GM23338 (cell line): ENCODE measurements around the gene LRRFIP1. TPM values are rescaled to one million over a fixed set of nuclear protein-coding genes. Genes with fewer than 3 reads are reported as not detected.
A peak's percentile ranks its signal among the peaks of the same experiment; 100 is the strongest.

Source experiments
- ATAC-seq: fragments of 200-7000 bp; cut with Tn5 transposase; 3 replicates; pipeline ENCODE4 v1.9.1; 2020
- DNase-seq: peaks from one replicate; pipeline ENCODE4 v3.0.0-alpha.2; 2015; ENCODE audit warnings: low spot score
- H2AFZ ChIP-seq: fragments of 200-600 bp; sonication (generic); 2 replicates; pipeline ENCODE4 v1.8.0; 2016; ENCODE audit warnings: antibody characterized with exemption, mild to moderate bottlenecking, moderate library complexity
- H3F3A ChIP-seq: fragments of 200-600 bp; sonication (generic); replicated peaks from 2 replicates; pipeline ENCODE4 v1.8.0; 2017; ENCODE audit warnings: antibody characterized with exemption, mixed run types, low read depth
- H3K27ac ChIP-seq: fragments of 200-600 bp; sonication (generic); 2 replicates; pipeline ENCODE4 v1.6.1; 2016; ENCODE audit warnings: low read depth
- H3K27me3 ChIP-seq: fragments of 200-600 bp; sonication (generic); 2 replicates; pipeline ENCODE4 v1.8.0; 2016; ENCODE audit warnings: mild to moderate bottlenecking, mixed run types, moderate library complexity; ENCODE audit not compliant: insufficient read depth
- H3K36me3 ChIP-seq: fragments of 200-600 bp; sonication (generic); 2 replicates; pipeline ENCODE4 v1.8.0; 2016; ENCODE audit warnings: mild to moderate bottlenecking; ENCODE audit not compliant: insufficient read depth
- H3K4me1 ChIP-seq: fragments of 200-600 bp; sonication (generic); 2 replicates; pipeline ENCODE4 v1.8.0; 2016; ENCODE audit warnings: mild to moderate bottlenecking, moderate library complexity; ENCODE audit not compliant: insufficient read depth
- H3K4me2 ChIP-seq: fragments of 200-600 bp; sonication (generic); 2 replicates; pipeline ENCODE4 v1.7.1; 2017; ENCODE audit warnings: mixed run types
- H3K4me3 ChIP-seq: fragments of 200-600 bp; sonication (generic); 2 replicates; pipeline ENCODE4 v1.6.1; 2016; ENCODE audit warnings: mixed run types
- H3K79me2 ChIP-seq: fragments of 200-600 bp; sonication (generic); replicated peaks from 2 replicates; pipeline ENCODE4 v1.8.0; 2017; ENCODE audit warnings: mild to moderate bottlenecking; ENCODE audit not compliant: insufficient read depth
- H3K9me2 ChIP-seq: fragments of 200-600 bp; sonication (generic); 2 replicates; pipeline ENCODE4 v1.8.0; 2017; ENCODE audit not compliant: insufficient read depth
- H4K20me1 ChIP-seq: fragments of 200-600 bp; sonication (generic); replicated peaks from 2 replicates; pipeline ENCODE4 v1.8.0; 2017; ENCODE audit warnings: mild to moderate bottlenecking; ENCODE audit not compliant: insufficient read depth
- H3K27ac Mint-ChIP-seq: 2 replicates; pipeline ENCODE4 v1.8.0; 2020; ENCODE audit warnings: inconsistent platforms, mild to moderate bottlenecking, moderate library complexity, mixed read lengths
- H3K27me3 Mint-ChIP-seq: 3 replicates; pipeline ENCODE4 v1.8.0; 2022; ENCODE audit warnings: low read depth, mild to moderate bottlenecking, moderate library complexity, mixed read lengths, inconsistent platforms; ENCODE audit not compliant: insufficient read depth, poor library complexity
- H3K36me3 Mint-ChIP-seq: 3 replicates; pipeline ENCODE4 v1.8.0; 2021; ENCODE audit warnings: low read depth, mild to moderate bottlenecking, inconsistent platforms, moderate library complexity, mixed read lengths
- H3K4me1 Mint-ChIP-seq: 3 replicates; pipeline ENCODE4 v1.8.0; 2020; ENCODE audit warnings: mild to moderate bottlenecking, inconsistent platforms, mixed read lengths
- H3K4me3 Mint-ChIP-seq: 3 replicates; pipeline ENCODE4 v1.8.0; 2021; ENCODE audit warnings: moderate library complexity, mild to moderate bottlenecking, inconsistent platforms, mixed read lengths
- H3K9me3 Mint-ChIP-seq: 3 replicates; pipeline ENCODE4 v1.8.0; 2020; ENCODE audit warnings: moderate library complexity, mild to moderate bottlenecking, inconsistent platforms, mixed read lengths
- CREB1 ChIP-seq: fragments of 250-450 bp; sonication (Bioruptor Pico); IDR thresholded peaks from 2 replicates; pipeline ENCODE4 v1.5.0; 2020; ENCODE audit warnings: low read depth, mild to moderate bottlenecking, moderate library complexity
- EZH2 ChIP-seq: fragments of 200-600 bp; sonication (generic); IDR thresholded peaks from one replicate; pipeline ENCODE4 v1.8.0; 2017; ENCODE audit warnings: antibody characterized with exemption, mild to moderate bottlenecking, low read depth; ENCODE audit not compliant: unreplicated experiment
- EZH2phosphoT487 ChIP-seq: fragments of 200-600 bp; sonication (generic); IDR thresholded peaks from one replicate; pipeline ENCODE4 v1.8.1; 2018; ENCODE audit warnings: antibody characterized with exemption; ENCODE audit not compliant: unreplicated experiment
- JUNB ChIP-seq: IDR thresholded peaks from one replicate; pipeline ENCODE4 v1.6.1; 2016; ENCODE audit warnings: antibody characterized with exemption; ENCODE audit not compliant: unreplicated experiment
- POLR2AphosphoS5 ChIP-seq: IDR thresholded peaks from 2 replicates; pipeline ENCODE4 v1.6.1; 2016; ENCODE audit warnings: antibody characterized with exemption, low read depth
- STAT1 ChIP-seq: IDR thresholded peaks from one replicate; pipeline ENCODE4 v1.6.1; 2016; ENCODE audit warnings: antibody characterized with exemption; ENCODE audit not compliant: unreplicated experiment
- ZNF331 ChIP-seq: fragments of 250-450 bp; sonication (Bioruptor Pico); IDR thresholded peaks from 2 replicates; pipeline ENCODE4 v1.5.0; 2020; ENCODE audit warnings: low read depth, mild to moderate bottlenecking, moderate library complexity
- polyA plus RNA-seq: library from polyadenylated mRNA; unstranded; fragments of >200 nt; fragmentation: Nextera tagmentation; extraction: Ambion mirVana; gene quantifications from 2 replicates; pipeline ENCODE4 v1.2.1, GENCODE V29; 2016
- total RNA-seq: library from RNA; depleted of rRNA; stranded (reverse); fragments of >200 nt; shearing (Covaris generic); gene quantifications from 2 replicates; pipeline ENCODE4 v1.2.3, GENCODE V29; 2014
- TF ChIP-seq, protein P1 (sequence below): IDR thresholded peaks from one replicate; pipeline ENCODE4 v1.6.1; 2018; ENCODE audit warnings: antibody characterized with exemption; ENCODE audit not compliant: unreplicated experiment
- TF ChIP-seq, protein P2 (sequence below): IDR thresholded peaks from 2 replicates; pipeline ENCODE4 v1.6.1; 2016; ENCODE audit warnings: antibody characterized with exemption
- TF ChIP-seq, protein P3 (sequence below), 2 experiments: fragments of 200-600 bp in 1 of 2; sonication (generic) in 1 of 2; conservative IDR thresholded peaks; 2 replicates each; pipeline versions ENCODE4 v1.5.1 to v1.6.1; 2016 to 2017; ENCODE audit warnings: antibody characterized with exemption in 2 of 2, low read depth in 2 of 2, mild to moderate bottlenecking in 2 of 2, moderate library complexity in 1 of 2

LRRFIP1 gene
- total and polyA plus RNA-seq, 2 experiments from 2014 or later, result 59.6 to 178 TPM

DNA sequence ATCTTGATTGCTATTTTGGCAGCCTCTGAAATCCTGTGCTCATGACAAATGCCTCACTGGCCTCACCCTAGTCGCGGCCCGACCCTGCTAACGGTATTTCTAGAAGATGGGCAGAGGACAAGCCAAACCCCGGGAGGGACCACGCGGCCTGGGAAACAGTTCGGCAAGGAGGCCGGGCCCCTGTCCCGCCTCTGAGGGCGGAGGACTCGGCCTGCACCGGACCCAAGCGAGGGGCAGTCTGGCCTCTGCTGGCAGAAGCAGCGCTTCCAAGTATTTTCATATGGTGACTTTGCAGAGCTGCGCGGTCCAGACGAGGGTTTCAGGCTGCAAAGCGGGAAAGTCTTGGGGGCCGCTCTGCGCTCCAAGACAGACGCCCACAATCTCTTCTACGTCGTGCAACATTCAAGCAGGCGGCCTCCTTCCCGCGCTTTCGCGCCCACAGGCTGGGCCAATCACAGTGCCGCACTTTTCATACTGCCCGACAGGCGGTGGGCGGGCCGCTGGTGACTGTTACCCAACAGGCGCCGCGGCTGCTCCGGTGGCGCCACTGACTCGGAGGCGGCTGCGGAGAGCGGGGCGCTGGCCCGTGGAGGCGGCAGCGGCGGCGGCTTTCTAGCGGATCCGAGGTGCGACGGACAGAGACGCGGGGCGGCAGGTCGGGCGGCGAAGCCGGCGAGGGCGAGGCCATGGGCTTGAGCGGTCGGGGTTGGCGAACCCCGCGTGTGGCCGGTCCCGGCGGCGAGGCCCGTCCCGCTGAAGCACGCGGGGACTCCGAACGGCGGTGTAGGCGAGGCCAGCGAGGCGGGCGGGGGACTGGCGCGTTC is 171.1 kb downstream of the LRRFIP1 start, which contains the start of gene RBM44 (continued):
- TF ChIP-seq, protein P1, sequence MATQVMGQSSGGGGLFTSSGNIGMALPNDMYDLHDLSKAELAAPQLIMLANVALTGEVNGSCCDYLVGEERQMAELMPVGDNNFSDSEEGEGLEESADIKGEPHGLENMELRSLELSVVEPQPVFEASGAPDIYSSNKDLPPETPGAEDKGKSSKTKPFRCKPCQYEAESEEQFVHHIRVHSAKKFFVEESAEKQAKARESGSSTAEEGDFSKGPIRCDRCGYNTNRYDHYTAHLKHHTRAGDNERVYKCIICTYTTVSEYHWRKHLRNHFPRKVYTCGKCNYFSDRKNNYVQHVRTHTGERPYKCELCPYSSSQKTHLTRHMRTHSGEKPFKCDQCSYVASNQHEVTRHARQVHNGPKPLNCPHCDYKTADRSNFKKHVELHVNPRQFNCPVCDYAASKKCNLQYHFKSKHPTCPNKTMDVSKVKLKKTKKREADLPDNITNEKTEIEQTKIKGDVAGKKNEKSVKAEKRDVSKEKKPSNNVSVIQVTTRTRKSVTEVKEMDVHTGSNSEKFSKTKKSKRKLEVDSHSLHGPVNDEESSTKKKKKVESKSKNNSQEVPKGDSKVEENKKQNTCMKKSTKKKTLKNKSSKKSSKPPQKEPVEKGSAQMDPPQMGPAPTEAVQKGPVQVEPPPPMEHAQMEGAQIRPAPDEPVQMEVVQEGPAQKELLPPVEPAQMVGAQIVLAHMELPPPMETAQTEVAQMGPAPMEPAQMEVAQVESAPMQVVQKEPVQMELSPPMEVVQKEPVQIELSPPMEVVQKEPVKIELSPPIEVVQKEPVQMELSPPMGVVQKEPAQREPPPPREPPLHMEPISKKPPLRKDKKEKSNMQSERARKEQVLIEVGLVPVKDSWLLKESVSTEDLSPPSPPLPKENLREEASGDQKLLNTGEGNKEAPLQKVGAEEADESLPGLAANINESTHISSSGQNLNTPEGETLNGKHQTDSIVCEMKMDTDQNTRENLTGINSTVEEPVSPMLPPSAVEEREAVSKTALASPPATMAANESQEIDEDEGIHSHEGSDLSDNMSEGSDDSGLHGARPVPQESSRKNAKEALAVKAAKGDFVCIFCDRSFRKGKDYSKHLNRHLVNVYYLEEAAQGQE, result no peak
- TF ChIP-seq, protein P2, sequence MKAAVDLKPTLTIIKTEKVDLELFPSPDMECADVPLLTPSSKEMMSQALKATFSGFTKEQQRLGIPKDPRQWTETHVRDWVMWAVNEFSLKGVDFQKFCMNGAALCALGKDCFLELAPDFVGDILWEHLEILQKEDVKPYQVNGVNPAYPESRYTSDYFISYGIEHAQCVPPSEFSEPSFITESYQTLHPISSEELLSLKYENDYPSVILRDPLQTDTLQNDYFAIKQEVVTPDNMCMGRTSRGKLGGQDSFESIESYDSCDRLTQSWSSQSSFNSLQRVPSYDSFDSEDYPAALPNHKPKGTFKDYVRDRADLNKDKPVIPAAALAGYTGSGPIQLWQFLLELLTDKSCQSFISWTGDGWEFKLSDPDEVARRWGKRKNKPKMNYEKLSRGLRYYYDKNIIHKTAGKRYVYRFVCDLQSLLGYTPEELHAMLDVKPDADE, result no peak
- TF ChIP-seq CREB1 (CRISPR knock-in tag), result no peak
- no peak for TF ChIP-seq JUNB
- no peak for TF ChIP-seq EZH2phosphoT487
- no peak for TF ChIP-seq POLR2AphosphoS5

- Histone ChIP-seq H3F3A (no peaks in the 10 kb centered on the region), H3K4me1 (no peaks in the 10 kb centered on the region), H3K9me2 (no peaks in the 10 kb centered on the region), H3K4me2 (no peak overlapping the region), H4K20me1 (no peaks in the 10 kb centered on the region), H3K36me3 (no peaks in the 10 kb centered on the region), H2AFZ (no peak overlapping the region), H3K27ac (no peak overlapping the region), H3K27me3 (no peaks in the 10 kb centered on the region), H3K4me3 (no peak overlapping the region), H3K79me2 (no peaks in the 10 kb centered on the region)
- DNase-seq (peak; percentile 17), ATAC-seq (no peak)
- no peak overlapping the region for H3K4me3 Mint-ChIP-seq
- peaks cover 3% of the 10 kb centered on the region for H3K27me3 Mint-ChIP-seq
- no peaks in the 10 kb centered on the region for H3K4me1 Mint-ChIP-seq
- no peak overlapping the region for H3K27ac Mint-ChIP-seq
- TF ChIP-seq POLR2AphosphoS5, result no peak
- TF ChIP-seq ZNF331 (CRISPR knock-in tag), result no peak
- no peak for TF ChIP-seq JUNB
- H3K36me3 Mint-ChIP-seq, result no peaks in the 10 kb centered on the region
- H3K9me3 Mint-ChIP-seq, result no peaks in the 10 kb centered on the region; the same call in 2 of the 3 replicates
These were observed 171.7 kb downstream of the LRRFIP1 start for GRCh38 chr2:237799060-237799428.

GRCh38 chr2:237801466-237801865 is 174.1 kb downstream of the LRRFIP1 start:
- Histone ChIP-seq H3K36me3 (no peaks in the 10 kb centered on the region), H3K4me1 (no peaks in the 10 kb centered on the region), H3K27ac (no peak overlapping the region), H3F3A (no peaks in the 10 kb centered on the region), H3K4me2 (no peak overlapping the region), H3K79me2 (no peaks in the 10 kb centered on the region), H3K27me3 (no peaks in the 10 kb centered on the region), H3K9me2 (no peaks in the 10 kb centered on the region), H3K4me3 (no peak overlapping the region), H2AFZ (no peak overlapping the region), H4K20me1 (no peaks in the 10 kb centered on the region)
- no peaks in the 10 kb centered on the region for H3K4me1 Mint-ChIP-seq
- DNase-seq, result no peak
- H3K27me3 Mint-ChIP-seq, result no peaks in the 10 kb centered on the region
- H3K4me3 Mint-ChIP-seq, result no peak overlapping the region
- no peaks in the 10 kb centered on the region for H3K36me3 Mint-ChIP-seq
- ATAC-seq, result no peak
- no peak overlapping the region for H3K27ac Mint-ChIP-seq
- no peaks in the 10 kb centered on the region; the same call in 2 of the 3 replicates for H3K9me3 Mint-ChIP-seq
- TF ChIP-seq ZNF331 (CRISPR knock-in tag) (no peak), EZH2phosphoT487 (no peak), JUNB (no peak), POLR2AphosphoS5 (no peak), STAT1 (no peak), EZH2 (no peak)
- TF ChIP-seq, protein P1, result no peak
- TF ChIP-seq, protein P3, sequence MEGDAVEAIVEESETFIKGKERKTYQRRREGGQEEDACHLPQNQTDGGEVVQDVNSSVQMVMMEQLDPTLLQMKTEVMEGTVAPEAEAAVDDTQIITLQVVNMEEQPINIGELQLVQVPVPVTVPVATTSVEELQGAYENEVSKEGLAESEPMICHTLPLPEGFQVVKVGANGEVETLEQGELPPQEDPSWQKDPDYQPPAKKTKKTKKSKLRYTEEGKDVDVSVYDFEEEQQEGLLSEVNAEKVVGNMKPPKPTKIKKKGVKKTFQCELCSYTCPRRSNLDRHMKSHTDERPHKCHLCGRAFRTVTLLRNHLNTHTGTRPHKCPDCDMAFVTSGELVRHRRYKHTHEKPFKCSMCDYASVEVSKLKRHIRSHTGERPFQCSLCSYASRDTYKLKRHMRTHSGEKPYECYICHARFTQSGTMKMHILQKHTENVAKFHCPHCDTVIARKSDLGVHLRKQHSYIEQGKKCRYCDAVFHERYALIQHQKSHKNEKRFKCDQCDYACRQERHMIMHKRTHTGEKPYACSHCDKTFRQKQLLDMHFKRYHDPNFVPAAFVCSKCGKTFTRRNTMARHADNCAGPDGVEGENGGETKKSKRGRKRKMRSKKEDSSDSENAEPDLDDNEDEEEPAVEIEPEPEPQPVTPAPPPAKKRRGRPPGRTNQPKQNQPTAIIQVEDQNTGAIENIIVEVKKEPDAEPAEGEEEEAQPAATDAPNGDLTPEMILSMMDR (conservative IDR thresholded peaks at IDR 0.05; ENCODE audit: low read depth in 2 of 2), result no peak
